Ascending aorta (tissue), 2 donors: ENCODE results near the gene CAND1. TPM values are rescaled to one million over a fixed set of nuclear protein-coding genes. Genes with fewer than 3 reads are reported as not detected.

Experiments
- DNase-seq, 2 donors: peaks; one replicate each; pipeline ENCODE4 v3.0.0-alpha.2; 2019; ENCODE audit warnings: low spot score in 2 of 2
- H3K27ac ChIP-seq, 2 donors: fragments of 200-600 bp; sonication (generic); one replicate each; pipeline ENCODE4 v1.5.1; 2016 to 2017; ENCODE audit warnings: mild to moderate bottlenecking in 1 of 2
- H3K27me3 ChIP-seq: fragments of 200-600 bp; sonication (generic); one replicate; pipeline ENCODE4 v1.5.1; 2017
- H3K36me3 ChIP-seq, 2 donors: fragments of 200-600 bp; sonication (generic); one replicate each; pipeline ENCODE4 v1.5.1; 2016
- H3K4me1 ChIP-seq, 2 donors: fragments of 200-600 bp; sonication (generic); one replicate each; pipeline ENCODE4 v1.5.1; 2016 to 2017; ENCODE audit warnings: mild to moderate bottlenecking in 1 of 2
- H3K4me3 ChIP-seq, 2 donors: fragments of 200-600 bp; sonication (generic); one replicate each; pipeline ENCODE4 v1.5.1; 2016 to 2017; ENCODE audit warnings: mild to moderate bottlenecking in 1 of 2
- H3K9me3 ChIP-seq, 2 donors: fragments of 200-600 bp; sonication (generic); one replicate each; pipeline ENCODE4 v1.5.1; 2016
- intact Hi-C: fragments of 100-400 bp; cut with DNase I; formaldehyde crosslinking; loops from one replicate; pipeline ENCODE4 v1.15.1; 2023
- total RNA-seq: library from RNA; depleted of rRNA; stranded (reverse); fragments of >200 nt; gene quantifications from one replicate; pipeline ENCODE4 v1.1.0, GENCODE V29; 2016
- TF ChIP-seq, protein P1 (sequence below), 3 experiments: fragments of 200-600 bp in 2 of 3; fragments of 450-650 bp in 1 of 3; sonication (generic) in 2 of 3; IDR thresholded peaks; one replicate each; pipeline ENCODE4 v1.5.1; 2016 to 2019; ENCODE audit warnings: antibody characterized with exemption in 3 of 3, mild to moderate bottlenecking in 1 of 3, moderate library complexity in 1 of 3

The CAND1 gene
- total RNA-seq, 1 donor from 2014 or later = 31.6 TPM

DNA sequence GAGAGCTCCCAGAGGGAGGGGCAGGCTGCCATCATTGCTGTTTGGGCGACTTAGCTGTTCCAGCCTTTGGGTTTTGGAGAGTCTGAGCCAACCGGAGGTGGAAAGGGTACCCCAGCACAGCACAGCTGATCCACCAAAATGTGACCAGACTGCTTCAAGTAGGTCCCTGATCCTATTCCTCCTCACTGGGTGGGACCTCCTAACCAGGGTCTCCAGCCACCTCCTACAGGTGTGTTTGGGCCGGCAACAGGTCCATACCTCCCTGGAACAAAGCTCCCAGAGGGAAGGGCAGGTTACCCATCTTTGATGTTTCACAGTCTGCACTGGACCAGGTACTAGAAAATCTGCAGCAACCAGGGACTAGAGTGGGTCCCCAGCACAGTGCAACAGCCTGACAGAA, 53.8 kb downstream of the CAND1 start:
- H3K27ac ChIP-seq = no peak overlapping the region
- TF ChIP-seq, protein P1, sequence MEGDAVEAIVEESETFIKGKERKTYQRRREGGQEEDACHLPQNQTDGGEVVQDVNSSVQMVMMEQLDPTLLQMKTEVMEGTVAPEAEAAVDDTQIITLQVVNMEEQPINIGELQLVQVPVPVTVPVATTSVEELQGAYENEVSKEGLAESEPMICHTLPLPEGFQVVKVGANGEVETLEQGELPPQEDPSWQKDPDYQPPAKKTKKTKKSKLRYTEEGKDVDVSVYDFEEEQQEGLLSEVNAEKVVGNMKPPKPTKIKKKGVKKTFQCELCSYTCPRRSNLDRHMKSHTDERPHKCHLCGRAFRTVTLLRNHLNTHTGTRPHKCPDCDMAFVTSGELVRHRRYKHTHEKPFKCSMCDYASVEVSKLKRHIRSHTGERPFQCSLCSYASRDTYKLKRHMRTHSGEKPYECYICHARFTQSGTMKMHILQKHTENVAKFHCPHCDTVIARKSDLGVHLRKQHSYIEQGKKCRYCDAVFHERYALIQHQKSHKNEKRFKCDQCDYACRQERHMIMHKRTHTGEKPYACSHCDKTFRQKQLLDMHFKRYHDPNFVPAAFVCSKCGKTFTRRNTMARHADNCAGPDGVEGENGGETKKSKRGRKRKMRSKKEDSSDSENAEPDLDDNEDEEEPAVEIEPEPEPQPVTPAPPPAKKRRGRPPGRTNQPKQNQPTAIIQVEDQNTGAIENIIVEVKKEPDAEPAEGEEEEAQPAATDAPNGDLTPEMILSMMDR (IDR thresholded peaks at IDR 0.05) = no peak
- H3K4me3 ChIP-seq = no peak overlapping the region
- no peaks in the 10 kb centered on the region for H3K4me1 ChIP-seq
- no peaks in the 10 kb centered on the region for H3K9me3 ChIP-seq
- H3K36me3 ChIP-seq = peaks cover 6 to 13% of the 10 kb centered on the region in 2 donors
- intact Hi-C loops = no loop called here
- H3K27me3 ChIP-seq = no peaks in the 10 kb centered on the region
- DNase-seq = no peak

DNA sequence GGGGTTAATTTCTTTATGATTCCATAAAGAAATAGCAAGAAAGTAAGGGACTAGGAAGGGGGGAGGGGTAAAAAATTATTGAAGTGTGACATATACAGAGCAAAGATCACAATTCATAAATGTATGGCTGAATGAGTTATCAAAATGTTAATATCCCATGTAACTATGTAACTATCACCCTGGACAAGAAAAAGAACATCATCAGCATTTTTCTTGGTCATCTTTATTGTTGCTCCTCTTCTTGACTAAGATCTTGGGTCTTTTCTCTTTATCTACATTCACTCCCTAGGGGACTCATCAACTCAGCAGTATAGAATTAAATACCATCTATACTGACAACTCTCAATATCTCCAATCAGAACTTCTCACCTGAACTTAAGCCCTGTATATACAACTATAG, 57.5 kb downstream of the CAND1 start:
- intact Hi-C loops = no loop called here
- no peaks in the 10 kb centered on the region for H3K4me1 ChIP-seq
- TF ChIP-seq, protein P1 (IDR thresholded peaks at IDR 0.05) = no peak
- H3K9me3 ChIP-seq = no peaks in the 10 kb centered on the region
- no peaks in the 10 kb centered on the region for H3K36me3 ChIP-seq
- no peak overlapping the region for H3K4me3 ChIP-seq
- H3K27me3 ChIP-seq = no peaks in the 10 kb centered on the region
- DNase-seq = no peak
- no peak overlapping the region for H3K27ac ChIP-seq

DNA sequence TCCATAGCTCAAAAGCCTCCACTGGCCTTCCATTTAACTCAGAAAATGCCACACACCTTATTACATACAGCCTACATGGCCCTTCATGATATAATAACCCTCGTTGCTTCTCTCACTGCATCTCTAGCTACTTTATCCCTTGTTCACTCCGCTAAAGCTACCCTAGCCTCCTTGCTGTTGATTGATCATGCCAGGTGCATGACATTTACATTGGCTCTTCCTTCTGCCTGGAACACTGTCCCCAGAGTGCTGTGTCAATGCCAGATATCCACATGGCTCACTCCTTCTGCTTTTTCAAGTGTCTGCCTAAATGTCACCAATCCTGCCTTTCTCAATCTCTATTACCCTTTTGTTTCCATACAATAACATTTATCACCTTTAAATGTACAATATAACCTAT, 58.3 kb downstream of the CAND1 start:
- no peak overlapping the region for H3K27ac ChIP-seq
- H3K36me3 ChIP-seq = no peaks in the 10 kb centered on the region
- H3K4me3 ChIP-seq = no peak overlapping the region
- H3K9me3 ChIP-seq = no peaks in the 10 kb centered on the region
- no peaks in the 10 kb centered on the region for H3K27me3 ChIP-seq
- TF ChIP-seq, protein P1 (IDR thresholded peaks at IDR 0.05) = no peak
- intact Hi-C loops = no loop called here
- no peak for DNase-seq
- no peaks in the 10 kb centered on the region for H3K4me1 ChIP-seq

DNA sequence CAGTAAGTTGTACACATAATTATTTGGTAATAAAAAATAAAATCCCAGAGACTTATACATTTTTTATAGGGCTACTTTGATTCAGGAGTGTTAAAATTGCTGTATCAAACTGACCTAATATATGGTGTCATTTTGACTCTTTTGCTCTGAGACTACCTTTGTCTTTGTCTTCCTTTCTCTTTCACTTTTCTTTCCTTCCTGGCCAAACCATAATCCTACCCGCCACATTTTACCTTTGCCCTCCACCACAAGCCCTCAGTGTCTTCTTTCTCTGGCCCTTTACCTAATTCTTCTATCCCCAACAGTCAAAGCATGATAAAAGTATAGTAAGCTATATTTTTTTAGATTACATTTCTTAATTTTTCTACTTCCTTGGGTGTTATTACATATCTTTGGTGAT, 62.0 kb downstream of the CAND1 start:
- no peaks in the 10 kb centered on the region for H3K36me3 ChIP-seq
- TF ChIP-seq, protein P1 (IDR thresholded peaks at IDR 0.05) = no peak
- no peaks in the 10 kb centered on the region for H3K9me3 ChIP-seq
- H3K27me3 ChIP-seq = no peaks in the 10 kb centered on the region
- H3K27ac ChIP-seq = no peak overlapping the region
- intact Hi-C loops = no loop called here
- no peak for DNase-seq
- H3K4me3 ChIP-seq = no peak overlapping the region
- no peaks in the 10 kb centered on the region for H3K4me1 ChIP-seq

DNA sequence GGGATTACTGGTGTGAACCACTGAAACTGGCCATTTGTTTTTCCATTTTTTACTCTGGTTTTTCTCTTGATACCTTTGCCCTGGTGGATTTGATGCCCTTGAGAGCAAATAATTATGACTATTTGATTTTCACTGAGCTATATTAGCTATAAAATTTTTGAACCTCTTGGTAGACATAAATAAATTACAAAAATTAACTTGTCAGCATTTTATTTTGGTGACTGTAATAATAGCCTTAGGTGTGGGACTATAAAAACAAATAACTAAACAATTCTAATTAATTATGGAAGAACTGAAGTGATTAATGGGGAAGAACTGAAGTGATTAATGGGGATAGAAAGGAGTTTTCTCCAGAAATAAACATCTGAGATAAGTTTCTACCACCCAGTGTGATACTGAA, 62.7 kb downstream of the CAND1 start:
- Histone ChIP-seq H3K27ac (no peak overlapping the region), H3K4me1 (no peaks in the 10 kb centered on the region), H3K27me3 (no peaks in the 10 kb centered on the region), H3K4me3 (no peak overlapping the region), H3K36me3 (no peaks in the 10 kb centered on the region), H3K9me3 (no peaks in the 10 kb centered on the region)
- intact Hi-C loops = no loop called here
- TF ChIP-seq, protein P1 (IDR thresholded peaks at IDR 0.05) = no peak
- DNase-seq = no peak

DNA sequence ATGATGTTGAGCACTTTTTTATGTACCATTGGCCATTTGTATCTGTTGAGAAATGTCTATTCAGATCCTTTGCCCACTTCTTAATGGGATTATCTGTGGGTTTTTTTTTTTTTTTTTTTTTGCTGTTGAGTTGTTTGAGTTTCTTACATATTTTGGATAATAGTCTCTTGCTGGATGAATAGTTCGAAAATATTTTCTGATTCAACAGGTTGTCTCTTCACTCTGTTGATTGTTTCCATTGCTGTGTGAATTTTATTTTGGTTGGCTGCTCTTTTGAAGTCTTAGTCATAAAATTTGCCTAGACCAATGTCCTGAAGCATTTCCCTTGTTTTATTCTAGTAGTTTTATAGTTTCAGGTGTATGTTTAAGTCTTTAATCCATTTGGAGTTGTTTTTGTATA, 64.5 kb downstream of the CAND1 start:
- no peak for DNase-seq
- TF ChIP-seq, protein P1 (IDR thresholded peaks at IDR 0.05) = no peak
- no peak overlapping the region for H3K4me3 ChIP-seq
- peaks cover 0 to 12% of the 10 kb centered on the region in 2 donors for H3K9me3 ChIP-seq
- no peak overlapping the region for H3K27ac ChIP-seq
- intact Hi-C loops = no loop called here
- no peaks in the 10 kb centered on the region for H3K27me3 ChIP-seq
- no peaks in the 10 kb centered on the region for H3K36me3 ChIP-seq
- no peaks in the 10 kb centered on the region for H3K4me1 ChIP-seq
